Activated CD8-positive, alpha-beta memory T cell treated with anti-CD3 and anti-CD28 coated beads, Interleukin-2, amount 50 U/mL, for 24 hours (primary cell): ENCODE measurements around the gene OTOP3.
A peak's percentile ranks its signal among the peaks of the same experiment; 100 is the strongest.

ENCODE experiments used
- DNase-seq: peaks from one replicate; pipeline ENCODE4 v3.0.0-alpha.2; 2020; ENCODE audit errors: extremely low read depth

Gene OTOP3

GRCh38 chr17:74986206-74986576 lies 50.5 kb downstream of the OTOP3 start:
- DNase-seq = no peak

- peak; percentile 68 for DNase-seq
Measured at GRCh38 chr17:74987418-74987908, 51.8 kb downstream of the OTOP3 start, which contains the start of gene CDR2L. Gene CDR2L, plus strand, starts transcription at chr17:74987632. Its CDS starts 412 bp downstream, at chr17:74988044.

GRCh38 chr17:74987909-74988711 lies 52.4 kb downstream of the OTOP3 start:
- DNase-seq = no peak

GRCh38 chr17:74990581-74991105 lies 54.9 kb downstream of the OTOP3 start:
- no peak for DNase-seq

GRCh38 chr17:74992223-74992622 lies 56.5 kb downstream of the OTOP3 start:
- DNase-seq = no peak

- no peak for DNase-seq
Measured at GRCh38 chr17:74994440-74994839, 58.7 kb downstream of the OTOP3 start.

- DNase-seq = no peak
Measured at GRCh38 chr17:74995847-74996246, 60.1 kb downstream of the OTOP3 start.

GRCh38 chr17:74998783-74999182 lies 63.1 kb downstream of the OTOP3 start:
- DNase-seq = no peak

GRCh38 chr17:74999523-74999922 lies 63.8 kb downstream of the OTOP3 start:
- DNase-seq = no peak
